Stimulated activated CD4-positive, alpha-beta T cell treated with anti-CD3 and anti-CD28 coated beads, TNF-alpha, amount 100 ng/mL, for 1 hour (primary cell): ENCODE data around the gene PDE4C.
A peak's percentile ranks its signal among the peaks of the same experiment; 100 is the strongest.

Experiments
- DNase-seq, 3 donors: peaks; one replicate each; pipeline ENCODE4 v3.0.0-alpha.2; 2020; ENCODE audit warnings: low read depth in 3 of 3, low spot score in 1 of 3

Gene PDE4C

DNA sequence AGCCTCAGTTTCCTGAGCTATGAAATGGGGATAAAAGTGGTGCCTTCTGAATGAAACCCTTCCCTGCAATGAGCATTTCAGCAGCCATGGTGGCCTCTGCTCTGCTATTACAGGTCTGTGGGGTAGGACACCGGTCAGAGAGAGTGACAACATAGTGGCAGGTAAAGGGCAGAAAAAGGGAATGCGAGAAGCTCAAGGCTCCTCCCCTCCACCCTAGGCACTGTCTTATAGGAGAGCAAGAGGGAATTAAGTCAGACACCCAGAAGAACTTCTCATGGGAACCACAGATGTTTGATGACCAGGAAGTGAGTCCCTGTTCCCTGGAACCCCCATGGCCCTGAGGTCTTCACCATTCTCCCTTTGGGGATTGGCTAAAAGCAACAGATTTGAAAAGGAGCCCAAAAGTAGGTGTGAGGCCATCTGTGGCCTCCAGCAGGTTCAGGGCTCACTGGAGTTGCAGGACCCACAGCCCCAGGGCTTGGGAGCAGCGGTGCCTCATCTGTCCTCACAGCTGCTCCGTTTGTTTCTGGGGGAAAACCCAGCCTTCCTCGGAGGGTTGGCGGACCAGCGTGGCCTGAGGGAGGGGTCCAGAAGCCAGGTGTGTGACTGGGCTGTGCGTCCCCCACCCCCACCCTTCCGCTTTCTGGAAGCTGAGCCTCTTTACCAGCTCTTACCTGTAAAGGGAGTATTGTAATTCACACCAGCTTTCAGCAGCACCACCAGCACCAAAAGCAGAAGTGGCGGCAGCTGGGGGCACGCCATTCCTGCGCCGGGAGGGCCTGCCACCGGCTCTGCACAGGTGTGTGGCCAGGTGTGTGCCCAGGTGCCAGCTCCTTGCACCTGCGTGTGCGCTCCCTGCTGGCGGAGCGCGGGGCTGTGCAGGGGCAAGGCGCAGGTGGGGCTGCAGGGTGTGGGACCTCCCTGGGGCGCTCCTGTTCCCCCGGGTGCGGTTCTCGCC lies 28.6 kb upstream of the PDE4C start:
- DNase-seq, result no peak

GRCh38 chr19:18253716-18254115 lies 27.5 kb upstream of the PDE4C start:
- DNase-seq, result no peak

- no peak for DNase-seq
Observed at GRCh38 chr19:18253130-18253529, 26.9 kb upstream of the PDE4C start.

DNA sequence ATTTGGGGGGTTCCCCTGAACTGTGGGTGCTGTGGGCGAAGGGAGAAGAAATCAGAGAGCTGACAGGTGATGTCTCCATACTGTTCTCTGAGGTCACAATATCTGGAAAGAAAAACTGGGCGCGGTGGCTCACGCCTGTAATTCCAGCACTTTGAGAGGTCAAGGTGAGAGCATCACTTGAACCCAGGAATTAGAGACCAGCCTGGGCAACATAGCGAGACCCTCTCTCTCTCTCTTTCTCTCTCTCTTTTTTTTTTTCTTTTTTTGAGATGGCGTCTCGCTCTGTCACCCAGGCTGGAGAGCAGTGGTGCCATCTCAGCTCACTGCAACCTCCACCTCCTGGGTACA lies 26.1 kb upstream of the PDE4C start:
- DNase-seq, result no peak

DNA sequence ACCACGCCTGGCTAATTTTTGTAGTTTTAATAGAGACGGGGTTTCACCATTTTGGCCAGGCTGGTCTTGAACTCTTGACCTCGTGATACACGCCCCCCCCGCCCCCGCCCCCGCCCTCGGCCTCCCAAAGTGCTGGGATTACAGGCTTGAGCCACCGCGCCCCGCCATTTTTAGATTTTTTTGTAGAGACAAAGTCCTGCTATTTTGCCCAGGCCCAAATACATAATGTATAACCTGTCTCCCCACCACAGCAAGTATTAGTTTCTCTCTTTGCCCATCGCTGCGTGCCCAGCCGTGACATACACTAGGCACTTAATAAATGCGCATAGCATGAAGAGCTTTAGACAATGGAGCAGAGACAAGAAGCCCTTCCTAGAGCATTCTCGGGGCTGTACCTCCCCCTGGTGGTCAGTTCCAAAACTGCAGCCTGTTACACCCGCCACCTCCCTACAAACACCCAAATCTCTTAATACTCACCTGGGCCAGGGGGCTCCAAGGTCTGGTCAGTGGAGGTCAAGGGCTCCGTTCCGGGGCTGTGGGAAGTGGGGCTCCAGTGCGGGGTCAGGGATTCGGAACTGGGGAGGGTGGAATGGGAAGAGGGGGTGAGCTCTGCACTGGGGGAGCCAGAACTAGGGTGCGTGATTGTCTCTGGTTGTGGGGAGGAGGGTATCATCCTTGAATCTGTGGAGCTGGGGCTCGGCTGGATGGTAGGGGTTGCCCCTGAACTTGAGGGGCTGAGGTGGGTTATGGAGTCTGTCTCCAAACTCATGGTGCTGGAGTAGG lies 25.5 kb upstream of the PDE4C start:
- peak; percentile 50 to 83 (median 71) for DNase-seq

- no peak for DNase-seq
Observed at GRCh38 chr19:18249834-18250233, 23.6 kb upstream of the PDE4C start.

- no peak for DNase-seq
Observed at GRCh38 chr19:18245297-18245696, 19.1 kb upstream of the PDE4C start.

DNA sequence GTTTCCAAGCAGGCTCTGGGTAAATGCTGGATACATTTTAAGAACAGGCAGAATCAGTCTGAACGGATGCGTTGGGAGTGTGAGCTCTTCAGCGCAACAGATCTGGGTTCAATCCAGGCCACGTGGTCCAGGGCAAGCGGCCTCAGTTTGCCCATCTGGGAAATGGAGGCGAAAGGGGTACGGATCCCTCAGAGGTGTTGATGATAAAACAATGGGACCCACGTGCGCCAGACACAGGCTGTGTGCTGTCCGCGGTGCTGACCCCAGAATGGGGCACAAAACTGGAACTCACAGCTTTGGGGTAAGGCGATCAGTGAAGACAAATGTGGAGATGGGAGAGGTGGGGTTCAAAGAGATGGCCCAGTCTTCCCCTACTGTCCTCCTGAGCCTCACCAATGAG lies 13.1 kb upstream of the PDE4C start:
- DNase-seq, result no peak

GRCh38 chr19:18234194-18234593 lies 8.0 kb upstream of the PDE4C start:
- DNase-seq, result no peak

DNA sequence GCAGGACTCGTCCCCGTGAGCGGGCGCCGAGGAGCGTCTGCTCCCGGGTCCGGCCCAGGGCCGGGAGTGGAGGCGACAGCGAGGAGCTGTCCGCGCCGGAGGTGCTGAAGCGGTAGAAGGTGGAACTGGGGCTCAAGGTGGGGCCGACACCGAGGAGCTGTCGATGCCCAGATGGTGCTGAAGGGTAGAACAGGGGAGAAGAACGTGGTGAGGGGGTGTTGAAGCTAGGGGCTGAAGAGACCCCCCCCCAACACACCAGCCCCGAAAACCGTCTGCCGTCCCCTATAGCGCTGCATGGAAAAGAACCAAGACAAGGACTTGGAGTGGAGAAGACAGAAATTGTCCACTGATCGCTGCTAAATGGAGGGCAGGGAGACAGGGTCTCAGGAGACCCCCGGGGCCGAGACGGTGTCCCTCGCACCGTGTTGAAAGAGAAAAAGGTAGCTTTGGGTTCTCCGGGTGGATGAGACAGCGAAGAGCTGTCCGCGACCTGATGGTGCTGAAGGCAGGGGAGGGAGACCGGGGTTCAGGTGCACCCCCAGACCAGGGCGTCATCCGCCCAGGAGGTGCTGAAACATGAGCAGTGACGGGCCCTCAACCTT lies 7.1 kb upstream of the PDE4C start:
- peak in 1 of 3 donors; percentile 25 for DNase-seq

GRCh38 chr19:18232540-18233223 lies 6.4 kb upstream of the PDE4C start:
- no peak for DNase-seq

GRCh38 chr19:18231775-18232174 lies 5.5 kb upstream of the PDE4C start:
- DNase-seq, result no peak

DNA sequence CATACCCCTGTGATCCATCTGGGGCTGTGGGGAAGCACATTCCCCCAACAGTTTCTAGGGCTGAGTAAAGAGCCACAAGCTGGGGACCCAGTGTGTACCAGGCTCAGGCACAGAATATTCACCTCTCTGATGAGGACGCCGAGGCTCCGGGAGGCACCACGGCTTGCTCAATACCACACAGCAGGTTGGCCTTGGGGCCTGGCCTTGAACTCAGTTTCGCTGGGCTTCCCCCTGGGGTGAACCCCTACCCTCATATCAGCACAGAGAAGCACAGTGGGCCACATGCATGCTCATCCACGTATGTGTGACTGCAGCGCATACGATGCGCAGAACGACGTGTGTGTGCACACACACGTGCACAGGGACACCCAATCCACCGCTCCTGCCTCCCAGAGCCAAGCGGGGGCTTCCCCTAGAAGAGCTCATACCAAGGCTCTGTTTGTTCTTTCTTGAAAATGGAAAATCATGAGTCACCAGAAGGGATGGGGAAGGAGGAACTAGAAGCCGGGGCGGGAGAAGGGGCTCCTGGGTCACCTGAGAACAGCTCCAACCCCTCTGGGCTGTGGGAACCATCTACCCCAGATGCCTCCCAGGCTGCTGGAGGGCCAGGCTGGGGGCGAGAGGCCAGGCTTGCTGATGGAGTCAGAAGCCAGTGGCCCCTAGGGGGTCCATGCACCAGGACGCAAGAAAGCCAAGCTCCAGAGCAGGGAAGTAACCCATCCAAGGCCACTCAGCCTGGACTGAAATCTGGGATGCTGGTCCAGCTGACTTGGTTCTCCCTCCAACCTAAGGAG lies 4.9 kb upstream of the PDE4C start:
- DNase-seq, result no peak

- no peak for DNase-seq
Observed at GRCh38 chr19:18229915-18230314, 3.7 kb upstream of the PDE4C start.

DNA sequence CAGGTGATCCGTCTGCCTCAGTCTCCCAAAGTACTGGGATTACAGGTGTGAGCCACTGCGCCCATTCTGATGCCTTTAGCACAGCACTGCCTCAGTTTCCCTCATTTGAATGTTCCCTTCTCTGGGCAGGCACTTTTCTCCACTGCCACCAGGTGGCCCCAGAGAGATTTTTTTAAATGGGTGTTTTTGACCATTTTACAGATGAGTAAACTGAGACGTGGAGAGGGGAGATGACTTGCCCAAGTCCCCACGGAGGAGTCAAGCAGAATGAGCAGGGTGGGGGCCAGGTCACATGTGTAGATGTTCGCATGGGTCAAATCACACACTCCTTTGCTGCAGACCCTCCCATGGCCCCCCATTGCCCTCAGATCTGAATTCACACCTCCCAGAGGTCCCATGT lies 3.2 kb upstream of the PDE4C start:
- no peak for DNase-seq

DNA sequence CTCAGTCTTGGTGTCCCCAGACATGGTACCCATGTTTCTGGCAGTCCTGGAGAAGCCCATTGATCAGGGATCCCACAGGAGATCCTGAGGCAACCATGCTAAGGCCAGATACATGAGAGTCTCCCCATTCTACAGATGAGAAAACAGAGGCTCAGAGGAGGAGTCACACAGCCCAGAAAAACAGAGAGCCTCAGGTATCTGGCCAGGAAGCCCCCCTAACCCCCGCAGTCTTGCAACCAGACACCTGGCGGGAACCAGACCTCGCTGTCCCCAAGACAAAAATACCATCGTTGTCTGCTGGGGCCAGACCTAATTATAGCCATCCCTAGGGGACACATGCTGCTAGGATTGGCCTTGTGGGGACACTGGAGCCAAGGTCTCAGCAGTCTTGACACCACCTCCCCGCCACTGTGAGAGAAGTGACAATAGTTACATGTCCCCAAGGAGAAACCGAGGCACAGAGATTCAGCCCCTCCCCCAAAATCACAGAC lies 1.6 kb upstream of the PDE4C start:
- no peak for DNase-seq

- DNase-seq, result no peak
Observed at GRCh38 chr19:18226956-18227780, 930 bp upstream of the PDE4C start.

DNA sequence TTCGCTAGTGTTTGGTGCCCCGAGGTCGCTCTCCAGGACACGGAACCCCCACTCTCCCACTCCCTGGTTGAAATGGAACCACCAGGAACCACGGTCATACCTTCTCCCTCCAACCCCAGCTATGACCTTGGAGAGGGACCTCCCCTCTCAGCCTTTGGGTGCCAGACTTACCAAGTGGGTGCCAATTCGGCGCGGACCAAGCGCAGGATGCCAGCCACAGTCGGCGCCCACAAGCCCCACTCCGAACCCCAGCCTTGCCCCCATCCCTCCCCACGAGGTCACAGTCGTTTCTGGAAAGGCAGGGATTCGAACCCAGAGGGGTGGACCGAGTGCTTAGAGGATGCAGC lies 910 bp downstream of the PDE4C start:
- DNase-seq, result no peak

DNA sequence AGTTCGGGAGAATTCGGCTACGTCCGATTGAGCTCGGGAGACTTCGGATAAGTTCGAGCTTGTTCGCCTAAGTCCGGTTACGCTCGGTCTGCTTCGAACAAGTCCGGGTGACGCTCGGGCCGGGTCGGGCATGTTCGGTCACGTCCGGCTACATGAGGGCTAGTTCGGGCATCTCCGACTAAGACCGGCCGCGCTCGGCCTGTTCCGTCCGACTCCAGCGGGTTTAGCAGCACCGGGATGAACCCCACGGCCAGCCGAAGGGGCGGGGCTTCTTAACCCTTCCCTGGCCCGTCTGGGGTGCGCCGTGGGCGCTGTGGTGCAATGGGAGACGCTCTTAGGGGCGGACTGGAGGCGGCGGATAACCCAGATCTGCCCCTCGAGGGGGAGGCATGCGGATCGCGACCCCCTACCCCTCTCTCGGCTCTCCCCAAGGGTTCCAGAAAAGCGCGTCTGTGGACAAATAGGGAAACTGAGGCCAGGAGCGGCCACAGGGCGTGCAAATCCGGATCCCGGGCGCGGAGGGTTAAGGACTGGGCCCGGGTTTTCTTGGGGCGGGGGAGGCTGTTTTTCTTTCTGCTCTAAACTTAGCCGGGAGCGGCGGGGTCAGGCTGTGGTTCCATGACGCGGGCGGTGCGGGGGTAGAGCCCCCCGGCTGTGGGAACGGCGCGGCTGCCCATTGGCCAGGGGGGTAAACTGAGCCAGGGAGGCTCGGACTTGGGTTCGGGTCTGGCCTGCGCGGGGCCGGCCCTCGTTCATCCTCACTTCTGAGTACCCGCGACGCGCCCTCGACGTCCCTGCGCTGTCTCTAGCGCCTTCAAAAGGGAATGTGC lies 1.5 kb downstream of the PDE4C start:
- peak; percentile 55 to 78 (median 70) for DNase-seq
